ENCODE measurements around the gene RPTOR. TPM values are rescaled to one million over a fixed set of nuclear protein-coding genes. Genes with fewer than 3 reads are reported as not detected.
A peak's percentile ranks its signal among the peaks of the same experiment; 100 is the strongest.

RPTOR gene
- total and polyA plus RNA-seq, 10 of the 15 experiments (the other 5 are each of a cell fraction or from before 2014, with no cell fraction given): 0.18 to 32.1 (median 7.8) TPM

- peaks cover 5% of the 10 kb centered on the region; the same call in 2 of the 3 replicates for H3K9me3 ChIP-seq (replicated peaks; ENCODE audit: control insufficient read depth, insufficient read depth, low read length)
- SMC1A ChIA-PET (ENCODE audit: uncharacterized antibody, unreplicated experiment): interaction anchor here (0.5 to 3.7 kb wide), 13 partner anchors 9 to 1135 kb away, joined by 3 to 24 read pairs (median 3); no protein-coding TSS in a partner anchor
- H3K36me3 ChIP-seq (ENCODE audit: control insufficient read depth in 2 of 2, insufficient read depth in 2 of 2, low read length in 1 of 2): peaks cover 2 to 4% of the 10 kb centered on the region in 2 experiments; a peak in 2 of 4 replicates
- H2AFZ ChIP-seq (ENCODE audit: control insufficient read depth, low read depth, low read length): peak overlapping the region; percentile 5; the same call in 1 of the 2 replicates
- DNase-seq (ENCODE audit: low read depth, low spot score): peak; percentile 63
- peak overlapping the region; percentile 61 for H3K9ac ChIP-seq (ENCODE audit: control insufficient read depth, insufficient read depth, low read length)
- peaks cover 39% of the 10 kb centered on the region for H3K4me1 ChIP-seq (ENCODE audit: control insufficient read depth, insufficient read depth, low read length)
- H3K4me3 ChIP-seq: peak overlapping the region; percentile 8; the same call in 1 of the 2 replicates
- 27% methylated on average over 13 of the region's 13 CpGs for WGBS (ENCODE audit: insufficient coverage, insufficient replicate concordance, low lambda C conversion rate, missing lambda C conversion rate)
- intact Hi-C loops (cut with micrococcal nuclease; ENCODE audit: unreplicated experiment) (loop anchor here (5.0 kb wide), 1 partner anchor 42 kb away; no protein-coding TSS in a partner anchor), in situ Hi-C loops (cut with MboI) (no loop called here)
- peak overlapping the region; percentile 80 for H3K4me2 ChIP-seq (ENCODE audit: control insufficient read depth, insufficient read depth)
- FAIRE-seq: peak; percentile 87
- H4K20me1 ChIP-seq (ENCODE audit: control insufficient read depth, insufficient read depth): no peaks in the 10 kb centered on the region
- RAD21 ChIA-PET (ENCODE audit: unreplicated experiment): interaction anchor here (1.0 to 2.6 kb wide), 5 partner anchors 10 to 336 kb away, joined by 3 to 15 read pairs (median 6); no protein-coding TSS in a partner anchor
- POLR2A ChIA-PET: interaction anchor here (0.7 to 1.7 kb wide), 5 partner anchors 12 to 43 kb away, joined by 3 to 5 read pairs (median 3); no protein-coding TSS in a partner anchor
- BruUV-seq (replicated peaks): no TSS peak
- peak overlapping the region; percentile 75 for H3K27ac ChIP-seq (ENCODE audit: control insufficient read depth, insufficient read depth)
- peak; percentile 97 for ATAC-seq
- no peaks in the 10 kb centered on the region for H3K27me3 ChIP-seq (replicated peaks in 1 of 2; ENCODE audit: control insufficient read depth in 2 of 2, insufficient read depth in 2 of 2, low read length in 1 of 2)
- CTCF ChIA-PET: interaction anchor here (1.2 to 3.0 kb wide), 7 partner anchors 9 to 228 kb away, joined by 3 to 13 read pairs (median 3); no protein-coding TSS in a partner anchor
- no peaks in the 10 kb centered on the region; the same call in 1 of the 2 replicates for H3K79me2 ChIP-seq (ENCODE audit: control insufficient read depth, insufficient read depth, low read length)
- TF ChIP-seq ATF7 (IDR thresholded peaks at IDR 0.05; ENCODE audit: low read depth) (no peak), EED (IDR thresholded peaks at IDR 0.05; ENCODE audit: low read depth) (peak; percentile 39; the same call in 1 of the 2 replicates), ZNF687 (IDR thresholded peaks at IDR 0.05) (peak; percentile 81), BCL11A (IDR thresholded peaks at IDR 0.05; ENCODE audit: low read depth, low read length) (no peak), GATAD2B (conservative IDR thresholded peaks at IDR 0.05; ENCODE audit: low read depth) (peak; percentile 44; the same call in 1 of the 2 replicates), MYC (IDR thresholded peaks at IDR 0.05; ENCODE audit: insufficient read depth, insufficient read length, insufficient replicate concordance, low read length, severe bottlenecking) (no peak), CHD2 (IDR thresholded peaks at IDR 0.05; ENCODE audit: borderline replicate concordance, low read depth, low read length) (no peak), NFIC (IDR thresholded peaks at IDR 0.05; ENCODE audit: low read depth, low read length) (peak; percentile 35; the same call in 1 of the 2 replicates), MTA2 (IDR thresholded peaks at IDR 0.05; ENCODE audit: low read depth) (no peak), CBX3 (IDR thresholded peaks at IDR 0.05; ENCODE audit: borderline replicate concordance, low read depth) (no peak), SREBF2 (IDR thresholded peaks at IDR 0.05; ENCODE audit: low read length) (no peak), HDGF (IDR thresholded peaks at IDR 0.05) (peak; percentile 73; the same call in 1 of the 2 replicates), BHLHE40 (IDR thresholded peaks at IDR 0.05; ENCODE audit: borderline replicate concordance in 1 of 2, low read depth in 2 of 2, low read length in 1 of 2) (0 out of 4 replicates have a peak, but pooled peaks of 1 of the 2 experiments have one; percentile 3), RAD21 (IDR thresholded peaks at IDR 0.05; ENCODE audit: insufficient read depth, low read depth, low read length) (peak; percentile 30; the same call in 1 of the 2 replicates), SIX5 (IDR thresholded peaks at IDR 0.05; ENCODE audit: low read depth, low read length, severe bottlenecking) (no peak), SPI1 (IDR thresholded peaks at IDR 0.05; ENCODE audit: borderline replicate concordance, insufficient read depth, low read depth, low read length) (peak; percentile 87)
These were observed 245.6 kb downstream of the RPTOR start for GRCh38 chr17:80790021-80790765.
